Testis (tissue), 2 donors: ENCODE data around the gene CFAP68.

ENCODE experiments used
- POLR2A ChIP-seq: fragments of 450-650 bp; IDR thresholded peaks from one replicate; pipeline ENCODE4 v1.6.1; 2017; ENCODE audit warnings: antibody characterized with exemption, mild to moderate bottlenecking, moderate library complexity
- TF ChIP-seq, protein P1 (sequence below), 3 experiments: fragments of 450-650 bp in 2 of 3; fragments of 200-600 bp in 1 of 3; sonication (generic) in 1 of 3; IDR thresholded peaks; one replicate each; pipeline ENCODE4 v1.5.1; 2016 to 2019; ENCODE audit warnings: antibody characterized with exemption in 3 of 3, mild to moderate bottlenecking in 2 of 3, moderate library complexity in 1 of 3

DNA sequence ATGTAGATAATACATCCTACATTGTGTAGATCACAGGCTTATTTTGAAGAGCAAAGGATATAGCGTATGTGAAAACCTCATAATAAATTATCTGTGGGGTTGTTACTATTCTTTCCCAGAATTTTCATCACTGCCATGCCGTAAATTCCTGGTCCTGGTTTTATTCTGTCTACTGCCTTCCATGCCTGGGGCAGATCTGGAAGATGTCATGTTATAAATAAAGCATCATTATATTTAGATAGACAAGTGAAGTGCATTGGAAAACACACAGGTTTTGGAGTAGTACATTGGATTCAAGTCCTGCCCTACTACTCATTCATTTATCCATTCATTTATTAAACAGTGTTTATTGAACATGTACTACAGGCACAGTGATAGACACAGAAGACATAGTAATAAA lies 41.6 kb downstream of the CFAP68 start:
- TF ChIP-seq, protein P1, sequence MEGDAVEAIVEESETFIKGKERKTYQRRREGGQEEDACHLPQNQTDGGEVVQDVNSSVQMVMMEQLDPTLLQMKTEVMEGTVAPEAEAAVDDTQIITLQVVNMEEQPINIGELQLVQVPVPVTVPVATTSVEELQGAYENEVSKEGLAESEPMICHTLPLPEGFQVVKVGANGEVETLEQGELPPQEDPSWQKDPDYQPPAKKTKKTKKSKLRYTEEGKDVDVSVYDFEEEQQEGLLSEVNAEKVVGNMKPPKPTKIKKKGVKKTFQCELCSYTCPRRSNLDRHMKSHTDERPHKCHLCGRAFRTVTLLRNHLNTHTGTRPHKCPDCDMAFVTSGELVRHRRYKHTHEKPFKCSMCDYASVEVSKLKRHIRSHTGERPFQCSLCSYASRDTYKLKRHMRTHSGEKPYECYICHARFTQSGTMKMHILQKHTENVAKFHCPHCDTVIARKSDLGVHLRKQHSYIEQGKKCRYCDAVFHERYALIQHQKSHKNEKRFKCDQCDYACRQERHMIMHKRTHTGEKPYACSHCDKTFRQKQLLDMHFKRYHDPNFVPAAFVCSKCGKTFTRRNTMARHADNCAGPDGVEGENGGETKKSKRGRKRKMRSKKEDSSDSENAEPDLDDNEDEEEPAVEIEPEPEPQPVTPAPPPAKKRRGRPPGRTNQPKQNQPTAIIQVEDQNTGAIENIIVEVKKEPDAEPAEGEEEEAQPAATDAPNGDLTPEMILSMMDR (IDR thresholded peaks at IDR 0.05): no peak
- no peak for TF ChIP-seq POLR2A
